ENCODE results near the gene BOD1.

BOD1 gene

DNA sequence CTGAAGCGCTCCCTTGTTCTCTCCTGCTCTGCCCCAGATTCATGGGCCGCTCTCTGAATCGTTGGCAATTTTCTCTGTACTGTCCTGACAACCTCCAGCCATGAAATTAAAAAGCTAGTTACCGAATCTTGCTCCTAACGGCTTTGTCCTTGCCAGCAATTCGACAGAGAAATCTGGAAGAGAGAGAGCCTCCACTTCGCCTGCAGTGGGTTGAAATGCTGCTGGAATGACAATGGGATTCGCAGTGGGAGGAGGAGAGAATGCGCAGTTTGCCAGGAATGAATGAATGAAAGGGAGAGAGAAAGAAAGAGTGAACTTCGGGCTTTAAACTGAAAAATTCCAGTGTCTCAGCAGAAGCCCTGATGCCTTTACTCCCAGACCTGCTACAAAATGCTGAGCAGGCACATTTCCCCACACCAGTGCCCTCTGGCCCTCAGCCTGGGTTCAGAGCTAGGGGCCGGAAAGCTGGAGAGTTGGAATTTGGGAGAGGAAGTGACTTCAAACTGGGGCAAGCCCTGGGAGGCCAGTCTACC is 11.5 kb upstream of the BOD1 start:
- no peaks in the 10 kb centered on the region for H3K36me3 ChIP-seq (ENCODE audit: insufficient read depth, low read length)
- H3K79me2 ChIP-seq (ENCODE audit: insufficient read depth, low read length), result no peaks in the 10 kb centered on the region
- no peak overlapping the region for H3K9ac ChIP-seq (ENCODE audit: low read depth, low read length, poor library complexity, severe bottlenecking)
- TF ChIP-seq EZH2phosphoT487 (IDR thresholded peaks at IDR 0.05; ENCODE audit: borderline replicate concordance), result no peak
- TF ChIP-seq, protein P1, sequence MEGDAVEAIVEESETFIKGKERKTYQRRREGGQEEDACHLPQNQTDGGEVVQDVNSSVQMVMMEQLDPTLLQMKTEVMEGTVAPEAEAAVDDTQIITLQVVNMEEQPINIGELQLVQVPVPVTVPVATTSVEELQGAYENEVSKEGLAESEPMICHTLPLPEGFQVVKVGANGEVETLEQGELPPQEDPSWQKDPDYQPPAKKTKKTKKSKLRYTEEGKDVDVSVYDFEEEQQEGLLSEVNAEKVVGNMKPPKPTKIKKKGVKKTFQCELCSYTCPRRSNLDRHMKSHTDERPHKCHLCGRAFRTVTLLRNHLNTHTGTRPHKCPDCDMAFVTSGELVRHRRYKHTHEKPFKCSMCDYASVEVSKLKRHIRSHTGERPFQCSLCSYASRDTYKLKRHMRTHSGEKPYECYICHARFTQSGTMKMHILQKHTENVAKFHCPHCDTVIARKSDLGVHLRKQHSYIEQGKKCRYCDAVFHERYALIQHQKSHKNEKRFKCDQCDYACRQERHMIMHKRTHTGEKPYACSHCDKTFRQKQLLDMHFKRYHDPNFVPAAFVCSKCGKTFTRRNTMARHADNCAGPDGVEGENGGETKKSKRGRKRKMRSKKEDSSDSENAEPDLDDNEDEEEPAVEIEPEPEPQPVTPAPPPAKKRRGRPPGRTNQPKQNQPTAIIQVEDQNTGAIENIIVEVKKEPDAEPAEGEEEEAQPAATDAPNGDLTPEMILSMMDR (conservative IDR thresholded peaks at IDR 0.05; ENCODE audit: low read length), result no peak
- no peak overlapping the region for H2AFZ ChIP-seq (ENCODE audit: low read length)
- H3K4me2 ChIP-seq (ENCODE audit: low read depth, low read length, poor library complexity, severe bottlenecking), result no peak overlapping the region
- H3K4me1 ChIP-seq (ENCODE audit: insufficient read depth, low read length, poor library complexity, severe bottlenecking), result no peaks in the 10 kb centered on the region
- H3K9me2 ChIP-seq (replicated peaks; ENCODE audit: low read depth, low read length), result no peaks in the 10 kb centered on the region
- no peaks in the 10 kb centered on the region for H3K9me3 ChIP-seq (ENCODE audit: insufficient read depth, low read depth, low read length)
- H3F3A ChIP-seq (ENCODE audit: low read depth), result no peaks in the 10 kb centered on the region
- no peaks in the 10 kb centered on the region for H4K20me1 ChIP-seq (ENCODE audit: insufficient read depth, low read length, poor library complexity, severe bottlenecking)
- no peak overlapping the region for H3K4me3 ChIP-seq (ENCODE audit: low read length, poor library complexity, severe bottlenecking)
- no peaks in the 10 kb centered on the region for H3K27me3 ChIP-seq (ENCODE audit: insufficient read depth, low read length, poor library complexity, severe bottlenecking)

DNA sequence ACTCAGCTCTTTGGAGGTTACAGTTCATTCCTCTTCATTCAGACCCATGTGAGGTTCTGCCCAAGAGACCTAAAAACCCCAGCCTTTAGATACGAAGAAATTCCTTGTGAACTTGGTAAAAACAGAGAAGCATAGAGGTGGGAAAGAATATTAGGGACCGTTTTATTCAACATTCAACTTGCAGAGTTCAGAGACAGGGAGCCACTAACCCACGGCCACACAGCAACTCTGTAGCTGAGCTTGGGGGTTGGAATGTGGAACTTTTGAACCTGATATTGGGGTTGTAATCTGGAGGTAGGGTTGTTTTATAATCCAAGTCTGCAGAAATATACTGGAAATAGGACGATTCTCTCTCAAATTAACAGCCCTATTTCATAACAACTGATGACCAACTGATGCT is 10.8 kb upstream of the BOD1 start:
- no peak overlapping the region for H3K9ac ChIP-seq (ENCODE audit: low read depth, low read length, poor library complexity, severe bottlenecking)
- no peak for TF ChIP-seq EZH2phosphoT487 (IDR thresholded peaks at IDR 0.05; ENCODE audit: borderline replicate concordance)
- TF ChIP-seq, protein P1 (conservative IDR thresholded peaks at IDR 0.05; ENCODE audit: low read length), result no peak
- H4K20me1 ChIP-seq (ENCODE audit: insufficient read depth, low read length, poor library complexity, severe bottlenecking), result no peaks in the 10 kb centered on the region
- no peaks in the 10 kb centered on the region for H3F3A ChIP-seq (ENCODE audit: low read depth)
- H3K4me3 ChIP-seq (ENCODE audit: low read length, poor library complexity, severe bottlenecking), result no peak overlapping the region
- H2AFZ ChIP-seq (ENCODE audit: low read length), result no peak overlapping the region
- H3K4me1 ChIP-seq (ENCODE audit: insufficient read depth, low read length, poor library complexity, severe bottlenecking), result no peaks in the 10 kb centered on the region
- no peaks in the 10 kb centered on the region for H3K9me3 ChIP-seq (ENCODE audit: insufficient read depth, low read depth, low read length)
- H3K9me2 ChIP-seq (replicated peaks; ENCODE audit: low read depth, low read length), result no peaks in the 10 kb centered on the region
- H3K4me2 ChIP-seq (ENCODE audit: low read depth, low read length, poor library complexity, severe bottlenecking), result no peak overlapping the region
- no peaks in the 10 kb centered on the region for H3K36me3 ChIP-seq (ENCODE audit: insufficient read depth, low read length)
- H3K27me3 ChIP-seq (ENCODE audit: insufficient read depth, low read length, poor library complexity, severe bottlenecking), result no peaks in the 10 kb centered on the region
- H3K79me2 ChIP-seq (ENCODE audit: insufficient read depth, low read length), result no peaks in the 10 kb centered on the region

DNA sequence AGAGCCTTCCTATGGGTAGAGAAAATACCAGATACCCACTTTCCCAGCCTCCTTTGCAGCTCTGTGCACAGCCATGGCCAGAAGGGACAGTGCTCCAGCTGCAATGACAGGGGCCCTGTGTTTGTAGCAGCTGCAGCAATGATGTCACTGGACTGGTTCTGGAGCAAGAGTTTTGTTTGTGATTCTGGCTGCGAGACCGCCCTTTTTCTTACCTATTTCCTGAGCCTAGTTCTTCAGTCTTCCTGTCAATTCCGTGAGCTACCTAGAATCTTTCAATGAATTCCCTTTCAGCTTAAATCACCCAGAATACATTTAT is 10.0 kb upstream of the BOD1 start:
- Histone ChIP-seq H3K79me2 (ENCODE audit: insufficient read depth, low read length) (no peaks in the 10 kb centered on the region), H3K9me2 (replicated peaks; ENCODE audit: low read depth, low read length) (no peaks in the 10 kb centered on the region), H3K4me2 (ENCODE audit: low read depth, low read length, poor library complexity, severe bottlenecking) (no peak overlapping the region), H3K4me1 (ENCODE audit: insufficient read depth, low read length, poor library complexity, severe bottlenecking) (no peaks in the 10 kb centered on the region), H2AFZ (ENCODE audit: low read length) (no peak overlapping the region), H4K20me1 (ENCODE audit: insufficient read depth, low read length, poor library complexity, severe bottlenecking) (no peaks in the 10 kb centered on the region), H3K9me3 (ENCODE audit: insufficient read depth, low read depth, low read length) (no peaks in the 10 kb centered on the region), H3F3A (ENCODE audit: low read depth) (no peaks in the 10 kb centered on the region), H3K9ac (ENCODE audit: low read depth, low read length, poor library complexity, severe bottlenecking) (no peak overlapping the region), H3K27me3 (ENCODE audit: insufficient read depth, low read length, poor library complexity, severe bottlenecking) (no peaks in the 10 kb centered on the region), H3K36me3 (ENCODE audit: insufficient read depth, low read length) (no peaks in the 10 kb centered on the region), H3K4me3 (ENCODE audit: low read length, poor library complexity, severe bottlenecking) (no peak overlapping the region)
- TF ChIP-seq, protein P1 (conservative IDR thresholded peaks at IDR 0.05; ENCODE audit: low read length), result no peak
- TF ChIP-seq EZH2phosphoT487 (IDR thresholded peaks at IDR 0.05; ENCODE audit: borderline replicate concordance), result no peak
